Liver (tissue), 9 donors: Measurements from ENCODE around the gene DPEP2. TPM values are rescaled to one million over a fixed set of nuclear protein-coding genes. Genes with fewer than 3 reads are reported as not detected.

ENCODE experiments used
- DNase-seq: peaks from one replicate; pipeline ENCODE4 v3.0.0-alpha.2; 2017; ENCODE audit warnings: low spot score
- H3K27ac ChIP-seq, 2 donors: one replicate each; pipeline ENCODE4 v1.7.0; 2013; ENCODE audit warnings: inconsistent platforms in 2 of 2, low read length in 2 of 2, control low read depth in 1 of 2, low read depth in 1 of 2, mild to moderate bottlenecking in 1 of 2
- H3K27me3 ChIP-seq, 4 donors: one replicate each; pipeline versions ENCODE4 v1.6.1 to v1.7.0; 2013; ENCODE audit warnings: low read length in 3 of 4, inconsistent platforms in 1 of 4, mild to moderate bottlenecking in 1 of 4, moderate library complexity in 1 of 4; ENCODE audit not compliant: control insufficient read depth in 4 of 4, insufficient read depth in 4 of 4
- H3K36me3 ChIP-seq, 4 donors: one replicate each; pipeline versions ENCODE4 v1.6.1 to v1.7.0; 2013; ENCODE audit warnings: low read length in 3 of 4, mild to moderate bottlenecking in 3 of 4, low read depth in 1 of 4, moderate library complexity in 1 of 4; ENCODE audit not compliant: control insufficient read depth in 4 of 4, insufficient read depth in 3 of 4
- H3K4me1 ChIP-seq, 4 donors: one replicate each; pipeline versions ENCODE4 v1.6.1 to v1.7.0; 2013; ENCODE audit warnings: low read length in 3 of 4, mild to moderate bottlenecking in 3 of 4, moderate library complexity in 1 of 4; ENCODE audit not compliant: control insufficient read depth in 4 of 4, insufficient read depth in 4 of 4
- H3K4me3 ChIP-seq, 3 donors: one replicate each; pipeline versions ENCODE4 v1.6.1 to v1.7.0; 2013; ENCODE audit warnings: low read length in 3 of 3, control low read depth in 1 of 3, low read depth in 1 of 3, mild to moderate bottlenecking in 1 of 3
- H3K9ac ChIP-seq, 2 donors: one replicate each; pipeline ENCODE4 v1.7.0; 2013; ENCODE audit warnings: low read length in 2 of 2, mild to moderate bottlenecking in 2 of 2, moderate library complexity in 2 of 2, control low read depth in 1 of 2, low read depth in 1 of 2
- H3K9me3 ChIP-seq, 4 donors: one replicate each; pipeline versions ENCODE4 v1.6.1 to v1.7.0; 2013; ENCODE audit warnings: low read length in 3 of 4; ENCODE audit not compliant: control insufficient read depth in 4 of 4
- FOXA1 ChIP-seq: IDR thresholded peaks from 2 replicates; pipeline ENCODE4 v1.6.1; 2016; ENCODE audit warnings: antibody characterized with exemption
- FOXA2 ChIP-seq: IDR thresholded peaks from 2 replicates; pipeline ENCODE4 v1.6.1; 2016; ENCODE audit warnings: antibody characterized with exemption
- GABPA ChIP-seq, 2 donors: IDR thresholded peaks in 1 of 2; conservative IDR thresholded peaks in 1 of 2; 2 replicates each; pipeline ENCODE4 v1.6.1; 2016; ENCODE audit warnings: antibody characterized with exemption in 2 of 2, mild to moderate bottlenecking in 1 of 2, moderate library complexity in 1 of 2
- HNF4A ChIP-seq, 2 donors: conservative IDR thresholded peaks; 2 replicates each; pipeline ENCODE4 v1.6.1; 2016; ENCODE audit warnings: antibody characterized with exemption in 2 of 2, mild to moderate bottlenecking in 2 of 2
- HNF4G ChIP-seq: IDR thresholded peaks from 2 replicates; pipeline ENCODE4 v1.6.1; 2016; ENCODE audit warnings: antibody characterized with exemption
- NR2F2 ChIP-seq: IDR thresholded peaks from 2 replicates; pipeline ENCODE4 v1.6.1; 2016; ENCODE audit warnings: antibody characterized with exemption
- RAD21 ChIP-seq, 2 donors: IDR thresholded peaks; 2 replicates each; pipeline ENCODE4 v1.6.1; 2016; ENCODE audit warnings: antibody characterized with exemption in 2 of 2, mild to moderate bottlenecking in 2 of 2
- TAF1 ChIP-seq: conservative IDR thresholded peaks from 2 replicates; pipeline ENCODE4 v1.6.1; 2016; ENCODE audit warnings: antibody characterized with exemption, mild to moderate bottlenecking
- WGBS: extraction: QIAGEN DNeasy Blood & Tissue Kit; methylation state at CpG from one replicate; pipeline ENCODE4 v1.1.7; 2013; 5-methylcytosine and 5-hydroxymethylcytosine counted together
- polyA plus RNA-seq, 2 donors: library from polyadenylated mRNA; stranded (reverse) in 1 of 2; unstranded in 1 of 2; fragments of 200-250 nt in 1 of 2; fragments of >200 nt in 1 of 2; fragmentation: Nextera tagmentation in 1 of 2; extraction: Ambion mirVana in 1 of 2; gene quantifications; one replicate each; pipeline versions ENCODE4 v1.2.1 to v1.2.3, GENCODE V29; 2013 to 2015
- total RNA-seq, 2 donors: library from RNA; depleted of rRNA; stranded (reverse); fragments of >200 nt; gene quantifications; one replicate each; pipeline ENCODE4 v1.2.3, GENCODE V29; 2014
- TF ChIP-seq, protein P1 (sequence below): fragments of 150-350 bp; IDR thresholded peaks from 2 replicates; pipeline ENCODE4 v1.5.1; 2017; ENCODE audit warnings: improper control_type of control experiment, low read depth, low read length; ENCODE audit not compliant: missing input control
- TF ChIP-seq, protein P2 (sequence below): IDR thresholded peaks from 2 replicates; pipeline ENCODE4 v1.6.1; 2016; ENCODE audit warnings: antibody characterized with exemption, mild to moderate bottlenecking
- TF ChIP-seq, protein P3 (sequence below): IDR thresholded peaks from 2 replicates; pipeline ENCODE4 v1.6.1; 2016; ENCODE audit warnings: antibody characterized with exemption
- donor health status: healthy.
- donor health status: healthy.
- donor health status: healthy.
- donor health status: healthy.
- donor health status: healthy.

The DPEP2 gene
- total and polyA plus RNA-seq, 4 donors: 1.4 to 2.4 (median 1.9) TPM

DNA sequence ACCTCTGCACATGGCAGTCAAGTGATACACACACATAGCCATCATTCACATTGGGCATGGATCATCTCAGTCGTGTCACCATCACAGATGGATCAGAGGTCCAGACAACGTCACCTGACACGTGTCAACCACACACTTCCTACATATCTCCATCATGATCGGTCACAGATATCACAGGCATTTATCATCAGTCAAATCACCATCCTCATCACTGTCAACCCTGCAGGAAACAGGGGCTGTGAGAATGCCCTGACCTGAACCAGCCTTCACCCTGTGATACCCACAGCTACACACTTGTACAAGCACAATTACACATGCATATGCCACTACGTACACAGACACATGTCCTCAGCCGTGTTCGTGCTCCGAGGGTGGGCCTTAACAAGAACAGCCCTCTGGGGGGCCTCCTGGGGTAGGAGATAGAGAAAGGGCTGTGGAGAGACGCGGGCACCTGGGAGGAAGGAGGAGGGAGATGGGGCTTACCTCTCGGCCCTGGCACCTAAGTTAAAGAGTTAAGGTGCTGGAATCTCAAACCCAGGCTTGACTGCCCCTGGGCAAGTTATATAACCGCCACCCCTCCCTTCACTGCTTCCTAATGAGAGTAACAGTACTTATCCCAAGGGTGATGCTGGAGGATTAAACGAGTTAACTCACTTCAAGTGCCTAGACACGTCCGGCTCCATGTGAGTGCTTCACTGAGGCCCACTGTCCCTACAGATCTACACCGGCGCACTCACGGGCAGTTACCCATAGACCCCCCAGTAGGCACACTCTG is 31.9 kb downstream of the DPEP2 start:
- no peak for DNase-seq
- Histone ChIP-seq H3K9me3 (no peaks in the 10 kb centered on the region), H3K27me3 (no peaks in the 10 kb centered on the region), H3K9ac (peak overlapping the region; percentile 57 to 88), H3K27ac (peak overlapping the region; percentile 80 to 91), H3K4me1 (peaks cover 3 to 26% (median 18%) of the 10 kb centered on the region in 4 donors), H3K4me3 (peak overlapping the region; percentile 66 to 82 (median 80)), H3K36me3 (no peaks in the 10 kb centered on the region)
- WGBS: 54% methylated on average over 18 of the region's 18 CpGs
- TF ChIP-seq RAD21 (IDR thresholded peaks at IDR 0.05): no peak
- no peak for TF ChIP-seq HNF4A (conservative IDR thresholded peaks at IDR 0.05)
- TF ChIP-seq HNF4G: no peak
- no peak for TF ChIP-seq FOXA2
- TF ChIP-seq, protein P1, sequence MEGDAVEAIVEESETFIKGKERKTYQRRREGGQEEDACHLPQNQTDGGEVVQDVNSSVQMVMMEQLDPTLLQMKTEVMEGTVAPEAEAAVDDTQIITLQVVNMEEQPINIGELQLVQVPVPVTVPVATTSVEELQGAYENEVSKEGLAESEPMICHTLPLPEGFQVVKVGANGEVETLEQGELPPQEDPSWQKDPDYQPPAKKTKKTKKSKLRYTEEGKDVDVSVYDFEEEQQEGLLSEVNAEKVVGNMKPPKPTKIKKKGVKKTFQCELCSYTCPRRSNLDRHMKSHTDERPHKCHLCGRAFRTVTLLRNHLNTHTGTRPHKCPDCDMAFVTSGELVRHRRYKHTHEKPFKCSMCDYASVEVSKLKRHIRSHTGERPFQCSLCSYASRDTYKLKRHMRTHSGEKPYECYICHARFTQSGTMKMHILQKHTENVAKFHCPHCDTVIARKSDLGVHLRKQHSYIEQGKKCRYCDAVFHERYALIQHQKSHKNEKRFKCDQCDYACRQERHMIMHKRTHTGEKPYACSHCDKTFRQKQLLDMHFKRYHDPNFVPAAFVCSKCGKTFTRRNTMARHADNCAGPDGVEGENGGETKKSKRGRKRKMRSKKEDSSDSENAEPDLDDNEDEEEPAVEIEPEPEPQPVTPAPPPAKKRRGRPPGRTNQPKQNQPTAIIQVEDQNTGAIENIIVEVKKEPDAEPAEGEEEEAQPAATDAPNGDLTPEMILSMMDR: no peak
- no peak for TF ChIP-seq GABPA (IDR thresholded peaks at IDR 0.05 in 1 of 2, conservative IDR thresholded peaks at IDR 0.05 in 1 of 2)
- no peak for TF ChIP-seq FOXA1
- TF ChIP-seq, protein P2, sequence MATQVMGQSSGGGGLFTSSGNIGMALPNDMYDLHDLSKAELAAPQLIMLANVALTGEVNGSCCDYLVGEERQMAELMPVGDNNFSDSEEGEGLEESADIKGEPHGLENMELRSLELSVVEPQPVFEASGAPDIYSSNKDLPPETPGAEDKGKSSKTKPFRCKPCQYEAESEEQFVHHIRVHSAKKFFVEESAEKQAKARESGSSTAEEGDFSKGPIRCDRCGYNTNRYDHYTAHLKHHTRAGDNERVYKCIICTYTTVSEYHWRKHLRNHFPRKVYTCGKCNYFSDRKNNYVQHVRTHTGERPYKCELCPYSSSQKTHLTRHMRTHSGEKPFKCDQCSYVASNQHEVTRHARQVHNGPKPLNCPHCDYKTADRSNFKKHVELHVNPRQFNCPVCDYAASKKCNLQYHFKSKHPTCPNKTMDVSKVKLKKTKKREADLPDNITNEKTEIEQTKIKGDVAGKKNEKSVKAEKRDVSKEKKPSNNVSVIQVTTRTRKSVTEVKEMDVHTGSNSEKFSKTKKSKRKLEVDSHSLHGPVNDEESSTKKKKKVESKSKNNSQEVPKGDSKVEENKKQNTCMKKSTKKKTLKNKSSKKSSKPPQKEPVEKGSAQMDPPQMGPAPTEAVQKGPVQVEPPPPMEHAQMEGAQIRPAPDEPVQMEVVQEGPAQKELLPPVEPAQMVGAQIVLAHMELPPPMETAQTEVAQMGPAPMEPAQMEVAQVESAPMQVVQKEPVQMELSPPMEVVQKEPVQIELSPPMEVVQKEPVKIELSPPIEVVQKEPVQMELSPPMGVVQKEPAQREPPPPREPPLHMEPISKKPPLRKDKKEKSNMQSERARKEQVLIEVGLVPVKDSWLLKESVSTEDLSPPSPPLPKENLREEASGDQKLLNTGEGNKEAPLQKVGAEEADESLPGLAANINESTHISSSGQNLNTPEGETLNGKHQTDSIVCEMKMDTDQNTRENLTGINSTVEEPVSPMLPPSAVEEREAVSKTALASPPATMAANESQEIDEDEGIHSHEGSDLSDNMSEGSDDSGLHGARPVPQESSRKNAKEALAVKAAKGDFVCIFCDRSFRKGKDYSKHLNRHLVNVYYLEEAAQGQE: no peak
- TF ChIP-seq TAF1: no peak
- TF ChIP-seq, protein P3, sequence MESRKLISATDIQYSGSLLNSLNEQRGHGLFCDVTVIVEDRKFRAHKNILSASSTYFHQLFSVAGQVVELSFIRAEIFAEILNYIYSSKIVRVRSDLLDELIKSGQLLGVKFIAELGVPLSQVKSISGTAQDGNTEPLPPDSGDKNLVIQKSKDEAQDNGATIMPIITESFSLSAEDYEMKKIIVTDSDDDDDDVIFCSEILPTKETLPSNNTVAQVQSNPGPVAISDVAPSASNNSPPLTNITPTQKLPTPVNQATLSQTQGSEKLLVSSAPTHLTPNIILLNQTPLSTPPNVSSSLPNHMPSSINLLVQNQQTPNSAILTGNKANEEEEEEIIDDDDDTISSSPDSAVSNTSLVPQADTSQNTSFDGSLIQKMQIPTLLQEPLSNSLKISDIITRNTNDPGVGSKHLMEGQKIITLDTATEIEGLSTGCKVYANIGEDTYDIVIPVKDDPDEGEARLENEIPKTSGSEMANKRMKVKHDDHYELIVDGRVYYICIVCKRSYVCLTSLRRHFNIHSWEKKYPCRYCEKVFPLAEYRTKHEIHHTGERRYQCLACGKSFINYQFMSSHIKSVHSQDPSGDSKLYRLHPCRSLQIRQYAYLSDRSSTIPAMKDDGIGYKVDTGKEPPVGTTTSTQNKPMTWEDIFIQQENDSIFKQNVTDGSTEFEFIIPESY: no peak

DNA sequence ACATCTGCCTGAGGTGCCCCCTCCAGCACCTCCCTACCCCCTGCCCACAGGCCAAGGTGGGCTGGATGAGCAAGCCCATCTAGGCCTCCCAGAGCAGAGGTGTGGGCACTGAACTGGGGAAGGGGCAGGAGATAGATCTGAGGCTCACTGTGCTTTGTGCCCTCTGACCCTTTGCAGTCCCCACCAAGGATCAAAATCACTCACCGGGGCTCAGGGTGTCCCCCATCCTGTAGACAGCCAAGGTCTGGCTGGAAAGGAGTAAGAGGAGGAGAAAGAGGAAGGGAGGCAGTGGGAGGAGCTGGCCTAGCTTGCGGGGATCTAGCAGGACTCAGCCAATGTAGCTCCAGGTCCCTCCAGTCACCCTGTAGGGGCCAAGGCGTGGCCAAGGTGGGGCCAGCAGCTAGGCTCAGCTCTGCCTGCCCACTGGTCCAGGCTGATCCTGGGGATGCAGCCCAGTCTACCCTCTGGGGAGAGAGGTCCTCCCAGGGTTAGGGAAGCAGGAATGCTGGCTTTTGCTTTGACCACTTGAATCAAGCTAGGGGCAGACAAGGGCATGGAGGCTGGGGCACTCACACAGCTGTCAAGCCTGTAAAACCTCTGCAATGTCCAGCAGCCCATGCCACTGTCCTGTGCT is 32.6 kb downstream of the DPEP2 start:
- no peak for TF ChIP-seq FOXA2
- TF ChIP-seq GABPA (IDR thresholded peaks at IDR 0.05 in 1 of 2, conservative IDR thresholded peaks at IDR 0.05 in 1 of 2): no peak
- TF ChIP-seq, protein P2: no peak
- no peak for TF ChIP-seq TAF1
- no peak for TF ChIP-seq NR2F2
- H3K27me3 ChIP-seq: no peaks in the 10 kb centered on the region
- DNase-seq: no peak
- peaks cover 3 to 33% (median 18%) of the 10 kb centered on the region in 4 donors for H3K4me1 ChIP-seq
- H3K9ac ChIP-seq: no peak overlapping the region
- peak overlapping the region in 1 of 3 donors; percentile 6 for H3K4me3 ChIP-seq
- no peaks in the 10 kb centered on the region for H3K36me3 ChIP-seq
- H3K27ac ChIP-seq: peak overlapping the region; percentile 11 to 34
- no peaks in the 10 kb centered on the region for H3K9me3 ChIP-seq
- 79% methylated on average over 3 of the region's 3 CpGs for WGBS
